Adipocyte (in vitro differentiated cells): ENCODE data around the gene PSG4.
"Not testable (repeated sequence)": the region's sequence is repeated elsewhere in the genome, so short reads cannot be mapped to it uniquely, and the experiment has no call there.

ENCODE experiments used
- DNase-seq: peaks from one replicate; pipeline ENCODE4 v3.0.0-alpha.2; 2015; ENCODE audit warnings: low read depth
- H3K27me3 ChIP-seq: replicated peaks from 2 replicates; pipeline ENCODE4 v1.7.0; 2013; ENCODE audit warnings: mild to moderate bottlenecking, low read length, moderate library complexity; ENCODE audit not compliant: control insufficient read depth, insufficient read depth
- H3K36me3 ChIP-seq: 2 replicates; pipeline ENCODE4 v1.7.0; 2013; ENCODE audit warnings: low read length, mild to moderate bottlenecking, moderate library complexity; ENCODE audit not compliant: control insufficient read depth, insufficient read depth, severe bottlenecking
- H3K4me1 ChIP-seq: 2 replicates; pipeline ENCODE4 v1.7.0; 2013; ENCODE audit warnings: mild to moderate bottlenecking, low read length, moderate library complexity; ENCODE audit not compliant: control insufficient read depth, insufficient read depth
- H3K4me3 ChIP-seq: 2 replicates; pipeline ENCODE4 v1.7.0; 2013; ENCODE audit warnings: mild to moderate bottlenecking, low read length, moderate library complexity
- H3K9ac ChIP-seq: 2 replicates; pipeline ENCODE4 v1.7.0; 2013; ENCODE audit warnings: mild to moderate bottlenecking, low read length, moderate library complexity
- H3K9me3 ChIP-seq: 2 replicates; pipeline ENCODE4 v1.7.0; 2013; ENCODE audit warnings: mild to moderate bottlenecking, low read length, moderate library complexity; ENCODE audit not compliant: control insufficient read depth

Gene PSG4

GRCh38 chr19:43224855-43225253, 19.4 kb upstream of the PSG4 start:
- Histone ChIP-seq H3K9ac (no peak overlapping the region), H3K4me3 (no peak overlapping the region), H3K27me3 (no peaks in the 10 kb centered on the region), H3K36me3 (no peaks in the 10 kb centered on the region), H3K4me1 (no peaks in the 10 kb centered on the region), H3K9me3 (peaks cover 13% of the 10 kb centered on the region)
- peak; percentile 3 for DNase-seq

GRCh38 chr19:43224201-43224854, 18.9 kb upstream of the PSG4 start:
- H3K27me3 ChIP-seq, H3K4me3 ChIP-seq, H3K4me1 ChIP-seq, H3K9ac ChIP-seq, H3K36me3 ChIP-seq: not testable (repeated sequence)
- peak; percentile 60 for DNase-seq
- peaks cover 11% of the 10 kb centered on the region for H3K9me3 ChIP-seq

- not testable (repeated sequence) for DNase-seq, H3K4me1 ChIP-seq, H3K9ac ChIP-seq, H3K27me3 ChIP-seq, H3K9me3 ChIP-seq, H3K36me3 ChIP-seq, H3K4me3 ChIP-seq
These were observed 16.5 kb upstream of the PSG4 start for GRCh38 chr19:43221891-43222290.

- H3K9me3 ChIP-seq, H3K4me1 ChIP-seq, H3K36me3 ChIP-seq, H3K9ac ChIP-seq, H3K27me3 ChIP-seq, H3K4me3 ChIP-seq: not testable (repeated sequence)
- peak; percentile 4 for DNase-seq
These were observed 13.7 kb upstream of the PSG4 start for GRCh38 chr19:43219136-43219535.

- not testable (repeated sequence) for H3K4me1 ChIP-seq, H3K4me3 ChIP-seq, H3K36me3 ChIP-seq, H3K9ac ChIP-seq, DNase-seq, H3K27me3 ChIP-seq, H3K9me3 ChIP-seq
These were observed 10.4 kb upstream of the PSG4 start for GRCh38 chr19:43215881-43216280.

- Histone ChIP-seq H3K9me3 (no peaks in the 10 kb centered on the region), H3K36me3 (no peaks in the 10 kb centered on the region), H3K27me3 (no peaks in the 10 kb centered on the region), H3K9ac (no peak overlapping the region), H3K4me1 (no peaks in the 10 kb centered on the region), H3K4me3 (no peak overlapping the region)
- no peak for DNase-seq
These were observed 2.6 kb upstream of the PSG4 start for GRCh38 chr19:43207991-43208390.

GRCh38 chr19:43207174-43207573, 1.7 kb upstream of the PSG4 start:
- not testable (repeated sequence) for H3K9me3 ChIP-seq, H3K36me3 ChIP-seq, H3K4me3 ChIP-seq, H3K9ac ChIP-seq, H3K4me1 ChIP-seq, H3K27me3 ChIP-seq, DNase-seq

- not testable (repeated sequence) for H3K9me3 ChIP-seq, H3K27me3 ChIP-seq, H3K4me3 ChIP-seq, H3K9ac ChIP-seq, DNase-seq, H3K4me1 ChIP-seq, H3K36me3 ChIP-seq
These were observed 1.8 kb downstream of the PSG4 start for GRCh38 chr19:43203611-43204010.

GRCh38 chr19:43201891-43202290, 3.5 kb downstream of the PSG4 start:
- not testable (repeated sequence) for H3K4me3 ChIP-seq, H3K4me1 ChIP-seq, H3K9me3 ChIP-seq, DNase-seq, H3K9ac ChIP-seq, H3K27me3 ChIP-seq, H3K36me3 ChIP-seq

GRCh38 chr19:43201337-43201801, 4.1 kb downstream of the PSG4 start:
- not testable (repeated sequence) for H3K9ac ChIP-seq, H3K9me3 ChIP-seq, H3K4me3 ChIP-seq, H3K27me3 ChIP-seq, H3K36me3 ChIP-seq, H3K4me1 ChIP-seq
- DNase-seq = peak; percentile 64

- DNase-seq, H3K4me3 ChIP-seq, H3K4me1 ChIP-seq, H3K9me3 ChIP-seq, H3K27me3 ChIP-seq, H3K36me3 ChIP-seq, H3K9ac ChIP-seq: not testable (repeated sequence)
These were observed 6.6 kb downstream of the PSG4 start for GRCh38 chr19:43198686-43199419.
